Osteocyte (in vitro differentiated cells): Measurements from ENCODE around the gene F5. TPM values are rescaled to one million over a fixed set of nuclear protein-coding genes. Genes with fewer than 3 reads are reported as not detected.
A peak's percentile ranks its signal among the peaks of the same experiment; 100 is the strongest.

Experiments
- DNase-seq: peaks from one replicate; pipeline ENCODE4 v3.0.0; 2021; ENCODE audit warnings: mixed read lengths; ENCODE audit not compliant: unreplicated experiment; ENCODE audit errors: extremely low spot score
- H3K27ac Mint-ChIP-seq: one replicate; pipeline ENCODE4 v1.8.0; 2021; ENCODE audit warnings: mild to moderate bottlenecking, mixed read lengths; ENCODE audit not compliant: unreplicated experiment
- H3K27me3 Mint-ChIP-seq: one replicate; pipeline ENCODE4 v1.8.0; 2021; ENCODE audit warnings: mixed read lengths; ENCODE audit not compliant: unreplicated experiment
- H3K36me3 Mint-ChIP-seq: one replicate; pipeline ENCODE4 v1.8.0; 2021; ENCODE audit warnings: mixed read lengths; ENCODE audit not compliant: unreplicated experiment
- H3K4me1 Mint-ChIP-seq: one replicate; pipeline ENCODE4 v1.8.0; 2021; ENCODE audit warnings: mixed read lengths; ENCODE audit not compliant: unreplicated experiment
- H3K4me3 Mint-ChIP-seq: one replicate; pipeline ENCODE4 v1.8.0; 2021; ENCODE audit warnings: mild to moderate bottlenecking, moderate library complexity, mixed read lengths; ENCODE audit not compliant: unreplicated experiment
- H3K9me3 Mint-ChIP-seq: one replicate; pipeline ENCODE4 v1.8.0; 2021; ENCODE audit warnings: mixed read lengths; ENCODE audit not compliant: unreplicated experiment
- total RNA-seq: library from RNA; stranded (reverse); gene quantifications from 2 replicates; pipeline ENCODE4 v1.2.1, GENCODE V29; 2021
- TF ChIP-seq, protein P1 (sequence below): fragments of 200-600 bp; sonication (generic); IDR thresholded peaks from 2 replicates; pipeline ENCODE4 v1.5.0; 2021; ENCODE audit warnings: antibody characterized with exemption, mild to moderate bottlenecking, moderate library complexity

F5 gene
- total RNA-seq, 1 donor from 2014 or later = not detected

DNA sequence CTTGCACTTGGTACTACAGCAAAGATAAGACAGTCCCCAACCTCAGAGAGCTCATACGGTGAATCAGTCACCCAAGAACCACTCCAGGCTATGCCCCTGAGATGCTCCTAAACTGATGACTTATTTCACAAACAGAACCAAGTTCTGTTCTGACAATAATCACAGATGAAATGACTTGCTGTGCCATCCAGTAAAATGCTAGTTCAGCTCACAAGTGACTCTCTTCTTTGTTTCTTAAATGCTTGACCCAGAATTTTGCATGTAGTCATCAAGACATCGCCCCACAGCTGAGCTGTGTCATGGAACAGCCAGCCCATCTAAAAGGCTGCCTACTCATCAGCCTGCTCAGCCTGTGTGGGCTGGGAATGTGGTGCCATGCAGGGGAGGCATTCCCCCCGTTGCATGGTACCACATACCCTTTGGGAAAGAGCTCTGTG lies 94.4 kb downstream of the F5 start:
- TF ChIP-seq, protein P1, sequence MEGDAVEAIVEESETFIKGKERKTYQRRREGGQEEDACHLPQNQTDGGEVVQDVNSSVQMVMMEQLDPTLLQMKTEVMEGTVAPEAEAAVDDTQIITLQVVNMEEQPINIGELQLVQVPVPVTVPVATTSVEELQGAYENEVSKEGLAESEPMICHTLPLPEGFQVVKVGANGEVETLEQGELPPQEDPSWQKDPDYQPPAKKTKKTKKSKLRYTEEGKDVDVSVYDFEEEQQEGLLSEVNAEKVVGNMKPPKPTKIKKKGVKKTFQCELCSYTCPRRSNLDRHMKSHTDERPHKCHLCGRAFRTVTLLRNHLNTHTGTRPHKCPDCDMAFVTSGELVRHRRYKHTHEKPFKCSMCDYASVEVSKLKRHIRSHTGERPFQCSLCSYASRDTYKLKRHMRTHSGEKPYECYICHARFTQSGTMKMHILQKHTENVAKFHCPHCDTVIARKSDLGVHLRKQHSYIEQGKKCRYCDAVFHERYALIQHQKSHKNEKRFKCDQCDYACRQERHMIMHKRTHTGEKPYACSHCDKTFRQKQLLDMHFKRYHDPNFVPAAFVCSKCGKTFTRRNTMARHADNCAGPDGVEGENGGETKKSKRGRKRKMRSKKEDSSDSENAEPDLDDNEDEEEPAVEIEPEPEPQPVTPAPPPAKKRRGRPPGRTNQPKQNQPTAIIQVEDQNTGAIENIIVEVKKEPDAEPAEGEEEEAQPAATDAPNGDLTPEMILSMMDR = no peak
- no peak overlapping the region for H3K4me3 Mint-ChIP-seq
- peaks cover 5% of the 10 kb centered on the region for H3K4me1 Mint-ChIP-seq
- DNase-seq = no peak
- no peak overlapping the region for H3K27ac Mint-ChIP-seq
- H3K36me3 Mint-ChIP-seq = no peaks in the 10 kb centered on the region
- no peaks in the 10 kb centered on the region for H3K9me3 Mint-ChIP-seq
- peaks cover 18% of the 10 kb centered on the region for H3K27me3 Mint-ChIP-seq

DNA sequence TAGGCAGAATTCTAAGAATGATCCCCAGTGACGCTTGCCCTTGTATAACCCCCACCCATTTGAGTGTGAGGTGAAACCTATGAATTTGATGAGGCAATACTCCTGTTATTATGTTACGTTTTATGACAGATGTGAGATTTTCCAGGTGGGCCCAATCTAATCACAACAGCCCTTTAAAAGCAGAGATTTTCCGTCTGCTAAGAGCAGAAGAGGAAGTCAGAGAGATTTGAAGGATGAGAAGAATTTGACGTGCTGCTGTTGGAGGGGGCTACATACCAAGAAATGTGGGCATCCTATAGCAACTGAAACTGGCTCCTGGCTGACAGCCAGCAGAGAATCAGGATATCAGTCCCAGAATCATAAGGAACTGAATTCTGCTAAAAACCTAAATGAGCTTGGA lies 98.1 kb downstream of the F5 start:
- Mint-ChIP-seq H3K9me3 (no peaks in the 10 kb centered on the region), H3K27me3 (peaks cover 7% of the 10 kb centered on the region), H3K27ac (no peak overlapping the region), H3K36me3 (no peaks in the 10 kb centered on the region), H3K4me3 (no peak overlapping the region), H3K4me1 (peaks cover 35% of the 10 kb centered on the region)
- no peak for DNase-seq
- TF ChIP-seq, protein P1 = no peak

DNA sequence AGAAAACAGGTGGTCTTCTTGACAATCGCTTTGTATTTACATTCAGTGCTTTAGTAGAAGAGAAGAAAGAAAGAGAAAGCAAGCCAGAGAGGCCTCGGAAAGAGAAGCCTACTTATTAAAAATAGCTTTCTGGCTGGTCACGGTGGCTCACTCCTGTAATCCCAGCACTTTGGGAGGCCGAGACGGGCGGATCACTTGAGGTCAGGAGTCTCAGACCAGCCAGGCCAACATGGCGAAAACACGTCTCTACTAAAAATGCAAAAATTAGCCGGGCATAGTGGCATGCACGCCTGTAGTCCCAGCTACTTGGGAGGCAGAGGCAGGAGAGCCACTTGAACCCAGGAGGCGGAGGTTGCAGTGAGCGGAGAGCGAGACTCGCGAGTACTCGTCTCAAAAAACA lies 98.7 kb downstream of the F5 start:
- Mint-ChIP-seq H3K27me3 (peaks cover 2% of the 10 kb centered on the region), H3K9me3 (no peaks in the 10 kb centered on the region), H3K27ac (no peak overlapping the region), H3K4me1 (peaks cover 36% of the 10 kb centered on the region), H3K36me3 (no peaks in the 10 kb centered on the region), H3K4me3 (no peak overlapping the region)
- TF ChIP-seq, protein P1 = no peak
- DNase-seq = no peak

DNA sequence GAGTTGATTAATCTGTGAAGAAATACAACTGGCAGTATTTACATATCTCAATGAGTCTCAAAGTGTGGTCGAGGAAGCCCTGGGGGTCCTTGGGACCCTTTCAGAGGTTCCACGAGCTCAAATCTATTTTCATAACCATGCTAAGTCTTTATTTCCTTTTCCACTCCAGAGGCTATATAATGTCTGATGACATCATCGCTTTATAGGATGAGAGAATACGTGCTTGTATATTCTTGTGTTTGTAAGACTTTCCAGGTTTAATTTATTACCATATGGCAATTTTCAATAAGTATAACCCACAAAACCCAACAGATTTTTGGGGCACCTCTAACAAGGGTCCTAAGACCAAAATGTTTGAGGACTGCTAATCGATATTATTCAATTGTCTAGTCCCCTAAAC lies 99.1 kb downstream of the F5 start:
- no peaks in the 10 kb centered on the region for H3K36me3 Mint-ChIP-seq
- no peaks in the 10 kb centered on the region for H3K27me3 Mint-ChIP-seq
- H3K4me3 Mint-ChIP-seq = peak overlapping the region; percentile 91
- TF ChIP-seq, protein P1 = no peak
- peak overlapping the region; percentile 99 for H3K27ac Mint-ChIP-seq
- DNase-seq = no peak
- H3K4me1 Mint-ChIP-seq = peaks cover 36% of the 10 kb centered on the region
- H3K9me3 Mint-ChIP-seq = no peaks in the 10 kb centered on the region

DNA sequence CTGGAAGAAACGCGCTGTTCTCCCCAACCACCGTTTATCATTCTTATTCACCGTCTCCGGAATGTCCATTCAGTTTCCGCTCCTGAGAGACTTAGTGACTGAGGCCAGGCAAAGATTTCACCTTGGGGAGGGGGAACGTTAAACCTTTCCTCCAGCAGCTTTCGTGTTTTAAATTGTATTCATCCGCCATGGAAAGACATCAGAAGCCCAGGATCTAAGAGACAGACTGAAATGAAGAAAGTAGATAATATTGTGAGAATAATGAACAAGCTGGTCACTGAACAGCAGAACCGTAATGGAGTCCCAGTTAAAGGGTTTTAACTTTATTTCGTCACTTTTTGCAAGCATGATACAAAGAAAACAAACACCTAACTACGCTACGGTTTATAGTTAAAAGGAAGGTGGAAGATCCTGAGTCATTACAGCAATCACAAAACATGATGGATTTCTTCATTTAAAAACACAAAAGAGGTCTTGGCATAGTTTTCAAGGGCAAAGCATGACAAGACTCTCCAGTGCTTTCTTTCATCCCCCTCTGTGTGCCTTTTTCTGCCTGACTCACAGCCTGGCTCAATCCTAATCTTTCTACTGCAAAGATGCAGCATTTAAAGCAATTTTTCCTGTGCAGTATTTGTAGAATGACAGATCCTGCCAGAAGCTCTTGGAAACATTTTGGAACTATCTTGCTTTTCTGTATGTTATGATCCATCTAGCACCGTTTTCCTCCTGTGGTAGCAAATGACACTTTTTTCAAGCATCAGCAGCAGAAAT lies 99.8 kb downstream of the F5 start:
- Mint-ChIP-seq H3K4me3 (peak overlapping the region; percentile 91), H3K36me3 (no peaks in the 10 kb centered on the region), H3K27ac (peak overlapping the region; percentile 99), H3K9me3 (no peaks in the 10 kb centered on the region), H3K4me1 (peaks cover 36% of the 10 kb centered on the region), H3K27me3 (no peaks in the 10 kb centered on the region)
- no peak for DNase-seq
- TF ChIP-seq, protein P1 = no peak
